OCI-LY3 (cell line): ENCODE measurements around the gene SCAMP5.

ENCODE experiments used
- H2AFZ ChIP-seq: fragments of 200-600, 300-600 bp; shearing (Covaris generic); 2 replicates; pipeline ENCODE4 v1.6.0; 2014; ENCODE audit warnings: antibody characterized with exemption, low read depth, low read length
- H3K27ac ChIP-seq: fragments of 200-600, 300-600 bp; sonication (generic); 2 replicates; pipeline ENCODE4 v1.5.1; 2014; ENCODE audit warnings: mild to moderate bottlenecking, low read length, moderate library complexity, mixed read lengths
- H3K27me3 ChIP-seq: fragments of 200-600, 300-600 bp; sonication (generic); 2 replicates; pipeline ENCODE4 v1.6.1; 2014; ENCODE audit warnings: low read depth, low read length, mixed read lengths
- H3K36me3 ChIP-seq: fragments of 200-600, 300-600 bp; sonication (generic); replicated peaks from 2 replicates; pipeline ENCODE3; 2014; ENCODE audit warnings: low read depth, low read length, mixed read lengths
- H3K4me1 ChIP-seq: fragments of 300-600, 200-600 bp; sonication (generic); 2 replicates; pipeline ENCODE4 v1.6.1; 2014; ENCODE audit warnings: low read length, mixed read lengths
- H3K4me2 ChIP-seq: fragments of 200-600, 300-600 bp; sonication (generic); 2 replicates; pipeline ENCODE4 v1.6.1; 2014; ENCODE audit warnings: low read length, mixed read lengths
- H3K4me3 ChIP-seq: fragments of 300-600, 200-600 bp; sonication (generic); 2 replicates; pipeline ENCODE4 v1.5.1; 2014; ENCODE audit warnings: antibody characterized with exemption, mild to moderate bottlenecking, low read length, moderate library complexity
- H3K79me2 ChIP-seq: fragments of 300-600, 200-600 bp; shearing (Covaris generic); 2 replicates; pipeline ENCODE4 v1.6.1; 2014; ENCODE audit warnings: mild to moderate bottlenecking, low read length, mixed read lengths
- H3K9ac ChIP-seq: fragments of 300-600, 200-600 bp; shearing (Covaris generic); 2 replicates; pipeline ENCODE4 v1.6.0; 2014; ENCODE audit warnings: mild to moderate bottlenecking, low read length, moderate library complexity
- H3K9me3 ChIP-seq: fragments of 200-600, 300-600 bp; shearing (Covaris generic); 2 replicates; pipeline ENCODE4 v1.6.1; 2014; ENCODE audit warnings: low read length, mixed read lengths; ENCODE audit not compliant: insufficient read depth
- H4K20me1 ChIP-seq: fragments of 200-600, 300-600 bp; sonication (generic); 2 replicates; pipeline ENCODE4 v1.6.1; 2016; ENCODE audit warnings: low read length, mixed read lengths; ENCODE audit not compliant: insufficient read depth
- EZH2phosphoT487 ChIP-seq: fragments of 200-600 bp; shearing (Covaris generic); IDR thresholded peaks from 2 replicates; pipeline ENCODE4 v1.6.1; 2018; ENCODE audit warnings: antibody characterized with exemption, mixed run types, low read depth
- TF ChIP-seq, protein P1 (sequence below): fragments of 200-600, 300-600 bp; sonication (generic); IDR thresholded peaks from 2 replicates; pipeline ENCODE4 v1.5.1; 2014; ENCODE audit warnings: antibody characterized with exemption, low read length, low read depth

The SCAMP5 gene

GRCh38 chr15:74976159-74976558, 19.2 kb upstream of the SCAMP5 start:
- H3K4me2 ChIP-seq, result no peak overlapping the region
- no peaks in the 10 kb centered on the region for H3K36me3 ChIP-seq
- H3K27ac ChIP-seq, result no peak overlapping the region
- no peaks in the 10 kb centered on the region for H3K9me3 ChIP-seq
- H3K27me3 ChIP-seq, result peaks cover 31% of the 10 kb centered on the region
- H2AFZ ChIP-seq, result no peak overlapping the region
- no peaks in the 10 kb centered on the region for H3K4me1 ChIP-seq
- H4K20me1 ChIP-seq, result no peaks in the 10 kb centered on the region
- H3K9ac ChIP-seq, result no peak overlapping the region
- TF ChIP-seq EZH2phosphoT487, result no peak
- TF ChIP-seq, protein P1, sequence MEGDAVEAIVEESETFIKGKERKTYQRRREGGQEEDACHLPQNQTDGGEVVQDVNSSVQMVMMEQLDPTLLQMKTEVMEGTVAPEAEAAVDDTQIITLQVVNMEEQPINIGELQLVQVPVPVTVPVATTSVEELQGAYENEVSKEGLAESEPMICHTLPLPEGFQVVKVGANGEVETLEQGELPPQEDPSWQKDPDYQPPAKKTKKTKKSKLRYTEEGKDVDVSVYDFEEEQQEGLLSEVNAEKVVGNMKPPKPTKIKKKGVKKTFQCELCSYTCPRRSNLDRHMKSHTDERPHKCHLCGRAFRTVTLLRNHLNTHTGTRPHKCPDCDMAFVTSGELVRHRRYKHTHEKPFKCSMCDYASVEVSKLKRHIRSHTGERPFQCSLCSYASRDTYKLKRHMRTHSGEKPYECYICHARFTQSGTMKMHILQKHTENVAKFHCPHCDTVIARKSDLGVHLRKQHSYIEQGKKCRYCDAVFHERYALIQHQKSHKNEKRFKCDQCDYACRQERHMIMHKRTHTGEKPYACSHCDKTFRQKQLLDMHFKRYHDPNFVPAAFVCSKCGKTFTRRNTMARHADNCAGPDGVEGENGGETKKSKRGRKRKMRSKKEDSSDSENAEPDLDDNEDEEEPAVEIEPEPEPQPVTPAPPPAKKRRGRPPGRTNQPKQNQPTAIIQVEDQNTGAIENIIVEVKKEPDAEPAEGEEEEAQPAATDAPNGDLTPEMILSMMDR, result peak; percentile 44
- H3K4me3 ChIP-seq, result no peak overlapping the region
- H3K79me2 ChIP-seq, result no peaks in the 10 kb centered on the region

DNA sequence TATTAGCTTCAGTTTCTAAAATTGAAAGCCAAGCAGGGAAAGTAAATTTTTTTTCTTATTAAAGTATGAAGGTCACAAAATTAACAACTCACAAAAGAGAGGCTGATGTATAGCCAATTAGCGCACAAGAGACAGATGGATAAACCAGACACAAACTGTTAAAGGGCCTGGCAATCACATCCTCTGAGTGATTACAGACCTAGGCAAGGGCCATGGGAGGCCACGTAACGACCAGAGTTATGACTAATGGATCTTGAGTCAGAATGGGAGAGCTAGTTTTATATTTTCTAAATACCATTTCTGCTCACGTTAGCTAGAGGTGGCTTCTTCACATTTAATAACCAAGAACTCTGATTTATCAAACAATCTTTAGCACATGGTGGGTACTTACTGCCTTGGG, 17.8 kb upstream of the SCAMP5 start:
- H3K9ac ChIP-seq, result no peak overlapping the region
- TF ChIP-seq, protein P1, result no peak
- TF ChIP-seq EZH2phosphoT487, result no peak
- peaks cover 31% of the 10 kb centered on the region for H3K27me3 ChIP-seq
- H3K4me3 ChIP-seq, result no peak overlapping the region
- no peaks in the 10 kb centered on the region for H3K9me3 ChIP-seq
- no peak overlapping the region for H2AFZ ChIP-seq
- H3K4me2 ChIP-seq, result no peak overlapping the region
- H3K4me1 ChIP-seq, result no peaks in the 10 kb centered on the region
- no peaks in the 10 kb centered on the region for H3K36me3 ChIP-seq
- H4K20me1 ChIP-seq, result no peaks in the 10 kb centered on the region
- H3K79me2 ChIP-seq, result no peaks in the 10 kb centered on the region
- H3K27ac ChIP-seq, result no peak overlapping the region

GRCh38 chr15:74978077-74978476, 17.3 kb upstream of the SCAMP5 start:
- peaks cover 27% of the 10 kb centered on the region for H3K27me3 ChIP-seq
- no peaks in the 10 kb centered on the region for H4K20me1 ChIP-seq
- no peaks in the 10 kb centered on the region for H3K79me2 ChIP-seq
- no peak overlapping the region for H2AFZ ChIP-seq
- TF ChIP-seq, protein P1, result no peak
- no peak for TF ChIP-seq EZH2phosphoT487
- H3K4me1 ChIP-seq, result no peaks in the 10 kb centered on the region
- H3K4me2 ChIP-seq, result no peak overlapping the region
- no peak overlapping the region for H3K4me3 ChIP-seq
- H3K36me3 ChIP-seq, result no peaks in the 10 kb centered on the region
- H3K27ac ChIP-seq, result no peak overlapping the region
- no peak overlapping the region for H3K9ac ChIP-seq
- no peaks in the 10 kb centered on the region for H3K9me3 ChIP-seq

- no peak overlapping the region for H3K4me3 ChIP-seq
- H3K79me2 ChIP-seq, result no peaks in the 10 kb centered on the region
- no peaks in the 10 kb centered on the region for H3K9me3 ChIP-seq
- H4K20me1 ChIP-seq, result no peaks in the 10 kb centered on the region
- H3K36me3 ChIP-seq, result no peaks in the 10 kb centered on the region
- H3K27ac ChIP-seq, result no peak overlapping the region
- no peak overlapping the region for H3K4me2 ChIP-seq
- TF ChIP-seq, protein P1, result no peak
- TF ChIP-seq EZH2phosphoT487, result no peak
- H3K4me1 ChIP-seq, result peaks cover under 1% of the 10 kb centered on the region
- H3K9ac ChIP-seq, result no peak overlapping the region
- H2AFZ ChIP-seq, result no peak overlapping the region
- H3K27me3 ChIP-seq, result peaks cover 26% of the 10 kb centered on the region
Measured at GRCh38 chr15:74978503-74978902, 16.9 kb upstream of the SCAMP5 start.
